Umbilical cord (tissue), 2 donors: ENCODE measurements around the gene SOX10. TPM values are rescaled to one million over a fixed set of nuclear protein-coding genes. Genes with fewer than 3 reads are reported as not detected.
"Not testable (repeated sequence)": the region's sequence is repeated elsewhere in the genome, so short reads cannot be mapped to it uniquely, and the experiment has no call there.

Source experiments
- DNase-seq: peaks from one replicate; pipeline ENCODE4 v3.0.0-alpha.2; 2015; ENCODE audit warnings: low spot score
- total RNA-seq: library from RNA; depleted of rRNA; stranded (reverse); fragments of >200 nt; gene quantifications from one replicate; pipeline ENCODE4 v1.2.3, GENCODE V29; 2014; ENCODE audit warnings: low replicate concordance; ENCODE audit not compliant: insufficient read depth

Gene SOX10
- total RNA-seq, 1 donor from 2014 or later, result 1.7 TPM

- DNase-seq, result no peak
These were observed 2.0 kb upstream of the SOX10 start for GRCh38 chr22:37986371-37986770.

GRCh38 chr22:37985751-37986281, 1.5 kb upstream of the SOX10 start:
- no peak for DNase-seq

- no peak for DNase-seq
These were observed 763 bp upstream of the SOX10 start for GRCh38 chr22:37985050-37985585.

GRCh38 chr22:37982938-37983859, 1.2 kb downstream of the SOX10 start:
- no peak for DNase-seq

GRCh38 chr22:37982151-37982785, 2.1 kb downstream of the SOX10 start:
- DNase-seq, result no peak

- no peak for DNase-seq
These were observed 2.9 kb downstream of the SOX10 start for GRCh38 chr22:37981282-37982011.

DNA sequence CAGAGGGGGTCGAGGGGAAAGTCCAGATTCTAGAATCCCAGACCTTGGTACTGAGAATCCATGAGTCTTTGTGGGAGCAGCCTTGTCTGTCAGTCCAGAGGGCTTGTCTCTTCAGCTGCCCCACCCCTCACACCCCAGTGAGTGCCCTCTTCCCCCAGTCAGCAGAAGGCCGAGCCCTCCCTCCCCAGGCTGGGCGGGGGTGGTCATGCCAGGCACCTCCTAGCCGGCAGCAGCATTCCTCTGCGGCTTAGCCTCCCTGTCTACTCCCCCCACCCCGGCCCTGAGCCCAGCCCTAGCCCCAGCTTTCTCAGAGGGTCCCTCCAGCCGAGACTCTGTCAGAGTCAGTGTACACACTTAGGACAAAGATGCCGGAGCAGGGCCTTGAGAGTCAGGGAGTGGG, 4.6 kb downstream of the SOX10 start:
- DNase-seq, result no peak

DNA sequence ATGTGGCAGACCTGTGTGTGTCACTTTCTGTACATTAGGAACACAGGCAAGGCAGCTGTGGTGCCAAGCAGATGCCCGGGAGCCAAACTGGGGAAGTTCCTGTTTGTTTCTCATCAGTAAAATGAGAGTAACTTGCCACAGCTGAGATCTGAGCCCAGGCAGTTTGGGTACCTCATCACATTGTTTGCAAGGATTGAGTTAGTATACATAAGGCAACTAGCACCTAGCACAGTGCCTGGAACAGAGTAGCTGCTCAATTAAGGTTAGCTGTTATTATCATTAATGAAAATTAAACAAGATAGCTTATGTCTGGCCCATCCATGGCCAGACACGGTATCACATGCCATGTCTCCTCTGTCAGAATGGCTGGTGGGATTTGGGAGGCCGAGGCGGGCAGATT, 7.8 kb downstream of the SOX10 start:
- DNase-seq, result no peak

GRCh38 chr22:37976022-37976421, 8.3 kb downstream of the SOX10 start:
- not testable (repeated sequence) for DNase-seq

DNA sequence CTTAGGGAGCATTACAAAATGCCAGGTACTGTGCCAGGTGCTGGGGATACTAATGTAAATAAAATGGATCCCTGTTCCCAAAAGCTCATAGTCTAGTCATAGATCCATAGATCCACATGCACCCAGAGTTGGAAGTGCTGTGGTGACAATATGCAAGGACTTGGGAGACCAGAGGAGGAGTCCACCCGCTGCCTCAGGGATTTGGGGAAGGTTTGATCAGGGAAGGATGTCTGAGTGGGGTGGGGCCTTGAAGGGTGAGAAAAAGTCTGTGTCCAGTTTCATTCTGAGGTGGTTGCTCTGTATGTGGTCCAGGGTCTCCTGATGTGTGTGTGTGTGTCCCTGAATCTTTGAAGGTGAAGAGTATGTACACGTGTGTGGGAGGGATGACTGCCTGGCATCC, 9.2 kb downstream of the SOX10 start:
- no peak for DNase-seq

- DNase-seq, result no peak
These were observed 10.8 kb downstream of the SOX10 start for GRCh38 chr22:37973271-37974170.

DNA sequence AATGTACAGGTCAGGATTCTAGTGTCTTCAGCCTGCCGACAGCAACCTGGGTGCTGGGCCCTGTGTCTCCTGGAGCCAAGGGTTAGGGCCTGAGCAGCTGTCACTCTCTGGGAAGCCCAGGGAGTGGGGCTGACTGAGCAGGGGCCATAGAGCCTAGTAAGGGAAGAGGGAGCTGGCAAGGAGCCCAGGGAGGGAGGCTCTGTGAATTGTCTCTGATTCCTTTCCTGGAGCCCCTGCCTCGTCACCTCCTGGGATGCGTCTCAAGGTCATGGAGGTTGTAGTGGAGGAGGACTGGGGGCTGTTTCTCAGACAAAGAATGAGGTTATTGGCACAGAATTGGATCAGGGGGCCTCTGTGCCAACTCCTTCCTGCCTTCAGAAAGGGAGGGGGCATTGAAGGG, 11.8 kb downstream of the SOX10 start:
- DNase-seq, result no peak

GRCh38 chr22:37971475-37972434, 12.6 kb downstream of the SOX10 start:
- no peak for DNase-seq

DNA sequence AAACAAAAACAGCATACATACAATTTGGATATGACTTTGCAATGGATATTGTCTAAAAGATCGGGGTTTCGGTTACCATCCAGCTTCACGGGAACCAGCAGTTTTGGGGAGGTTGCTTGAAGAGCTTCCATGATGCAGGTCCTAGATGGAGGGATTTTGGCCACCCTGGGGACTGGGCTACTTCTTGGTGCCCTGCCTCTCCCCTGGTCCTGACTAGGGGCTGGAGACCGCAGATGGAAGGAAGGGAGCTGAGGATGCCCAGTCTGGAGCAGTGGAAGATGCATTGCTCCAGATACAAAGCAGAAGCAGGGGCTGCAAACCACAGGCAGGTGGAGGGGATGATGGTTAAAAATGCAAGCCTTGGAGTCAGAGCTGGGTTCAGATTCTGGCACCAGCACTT, 13.5 kb downstream of the SOX10 start:
- DNase-seq, result no peak

DNA sequence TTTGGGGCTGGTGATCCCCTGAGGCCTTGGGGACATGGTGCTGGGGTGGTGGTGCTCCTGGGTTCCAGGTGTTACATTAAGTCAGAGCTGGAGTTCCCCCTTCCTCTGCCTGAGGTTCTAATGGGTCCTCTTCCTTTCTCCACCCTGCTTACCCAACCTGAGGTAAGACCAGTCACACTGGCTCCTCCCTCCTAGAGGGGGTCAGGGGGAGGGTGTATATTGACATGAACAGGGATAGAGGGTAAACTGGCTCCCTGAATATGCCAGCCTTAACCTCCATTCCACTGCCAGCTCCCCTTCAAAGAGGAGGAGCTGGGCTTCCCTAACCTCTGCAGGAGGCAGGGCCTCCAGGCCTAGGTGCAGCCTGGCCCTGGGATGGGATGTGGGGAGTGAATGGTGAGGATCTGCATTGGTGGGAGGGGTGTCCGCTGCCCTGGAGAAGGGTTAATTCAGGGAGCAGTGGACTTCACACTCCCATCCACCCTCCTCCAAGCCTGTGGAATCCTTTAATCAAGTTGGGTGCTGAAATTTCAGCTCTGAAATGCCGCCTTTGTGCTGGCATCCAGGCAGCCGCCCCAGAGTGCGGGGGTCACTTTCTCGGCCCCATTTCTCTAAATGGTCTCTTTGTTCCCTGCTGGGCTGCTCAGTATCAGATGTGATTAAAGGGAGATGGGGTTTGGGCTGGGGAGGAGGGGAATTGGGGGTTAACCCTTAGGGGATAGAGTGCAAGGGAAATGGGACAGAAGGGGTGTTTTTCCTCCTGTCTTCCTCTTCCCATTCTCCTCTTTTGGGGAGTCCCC, 15.7 kb downstream of the SOX10 start:
- no peak for DNase-seq

DNA sequence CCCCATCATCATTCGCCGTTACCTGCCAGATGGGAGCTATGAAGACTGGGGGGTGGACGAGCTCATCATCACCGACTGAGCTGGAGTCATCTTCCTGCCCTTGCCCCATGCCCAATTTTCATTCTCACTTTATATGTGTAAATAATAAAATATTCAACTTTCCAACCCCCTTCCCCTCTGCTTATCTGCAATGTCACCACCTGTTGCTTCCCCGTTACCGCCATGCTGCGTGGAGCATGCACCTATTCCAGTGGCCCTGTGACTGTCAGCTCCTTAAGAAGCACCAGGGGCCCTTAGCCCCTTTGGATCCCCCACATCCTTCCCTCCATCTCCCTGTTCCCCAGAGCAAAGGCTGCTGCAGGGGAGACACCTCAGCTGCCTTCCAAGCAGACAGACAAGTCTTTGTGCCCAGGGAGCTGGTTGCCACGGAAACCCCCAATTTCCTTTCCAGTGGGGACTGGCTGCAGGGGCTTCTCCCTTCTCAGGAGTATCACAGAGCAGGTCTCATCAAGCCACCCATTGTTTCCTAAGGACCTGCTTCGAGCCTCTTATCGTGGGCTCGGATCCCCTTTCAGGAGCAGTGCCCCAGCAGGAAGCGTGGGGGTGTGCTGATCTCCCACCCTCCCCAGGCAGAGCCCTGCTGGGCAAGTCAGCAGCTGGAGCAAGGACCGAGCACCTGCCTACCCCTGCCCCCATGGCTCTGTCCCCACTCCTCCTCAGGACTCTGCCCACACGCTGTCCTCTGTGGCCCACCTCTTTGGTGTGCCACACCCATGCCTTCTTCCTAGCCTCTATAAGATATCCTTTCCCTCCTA, 16.5 kb downstream of the SOX10 start:
- no peak for DNase-seq

- no peak for DNase-seq
These were observed 17.2 kb downstream of the SOX10 start for GRCh38 chr22:37967147-37967546.
